ENCODE results near the gene SACM1L. TPM values are rescaled to one million over a fixed set of nuclear protein-coding genes. Genes with fewer than 3 reads are reported as not detected.

SACM1L gene
- total and polyA plus RNA-seq, 2 of the 4 experiments (the other 2 are of a cell fraction) = 19.0 to 40.9 TPM

DNA sequence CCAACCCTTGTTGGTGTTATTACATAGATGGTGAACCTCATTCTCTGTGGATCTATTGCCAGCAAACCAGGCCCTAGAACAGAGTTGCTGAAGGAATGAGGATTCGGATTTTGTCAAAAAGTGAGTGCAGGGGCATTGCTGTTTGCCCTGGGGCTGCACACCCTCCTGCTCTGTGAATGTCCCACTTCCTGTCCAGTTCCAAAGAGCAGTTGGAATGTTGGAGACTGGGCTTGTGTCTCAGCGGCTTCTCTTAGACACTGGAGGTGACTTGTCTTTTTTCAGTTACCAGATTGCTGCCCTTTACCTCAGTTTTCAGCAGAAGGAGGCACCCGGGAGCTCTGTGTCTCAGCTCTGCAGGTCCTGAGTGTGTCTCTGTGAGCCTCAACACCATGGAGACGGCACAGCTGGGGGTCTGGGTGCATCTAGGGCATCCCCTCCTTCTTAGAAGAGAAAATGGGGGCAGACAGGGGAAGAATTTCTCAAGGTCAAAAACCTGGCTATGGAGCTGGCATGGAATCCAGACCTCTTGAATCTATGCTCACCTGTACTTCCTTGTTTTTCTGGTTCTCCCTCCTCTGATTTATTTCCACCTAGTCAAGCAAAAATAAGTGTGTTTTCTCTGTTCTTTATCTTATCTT, 48.4 kb upstream of the SACM1L start:
- peaks cover 18% of the 10 kb centered on the region for H3K36me3 ChIP-seq (ENCODE audit: control insufficient read depth, insufficient read depth, low read length)
- no peak overlapping the region for H3K9ac ChIP-seq (ENCODE audit: low read depth, low read length)
- peaks cover 49% of the 10 kb centered on the region for H3K4me1 ChIP-seq (ENCODE audit: control insufficient read depth, insufficient read depth, low read length)
- H2BK5ac ChIP-seq (ENCODE audit: low read depth, low read length, poor library complexity, severe bottlenecking) = no peak overlapping the region
- no peak overlapping the region for H2BK15ac ChIP-seq (ENCODE audit: low read depth, low read length)
- peak overlapping the region; percentile 25; the same call in 1 of the 2 replicates for H3K18ac ChIP-seq (ENCODE audit: low read depth, low read length)
- no peak overlapping the region for H2AFZ ChIP-seq (replicated peaks; ENCODE audit: low read length, poor library complexity)
- no peak overlapping the region for H3K4me3 ChIP-seq (ENCODE audit: insufficient read depth, low read depth, low read length)
- H3K27ac ChIP-seq (ENCODE audit: insufficient read depth, low read length) = no peak overlapping the region
- 93% methylated on average over 2 of the region's 4 CpGs; no CpG with 5 or more reads in 1 of the 2 experiments for WGBS, 2 experiments (ENCODE audit: extremely low coverage in 2 of 2, insufficient read length in 1 of 2)
- peaks cover 40% of the 10 kb centered on the region for H4K20me1 ChIP-seq (ENCODE audit: insufficient read depth, low read length)
- no peak overlapping the region for H4K91ac ChIP-seq (ENCODE audit: insufficient read depth, low read depth, low read length)
- BruUV-seq (replicated peaks) = no TSS peak
- peak overlapping the region; percentile 26; the same call in 1 of the 2 replicates for H4K5ac ChIP-seq (ENCODE audit: low read depth, low read length)
- ATAC-seq (ENCODE audit: low read depth) = no peak
- dilution Hi-C loops (cut with HindIII; ENCODE audit: low sequenced_read_pairs, unreplicated experiment) = no loop called here
- peak overlapping the region; percentile 54; the same call in 1 of the 2 replicates for H2BK120ac ChIP-seq (ENCODE audit: low read depth, low read length)
- intact Hi-C loops (cut with micrococcal nuclease) = no loop called here
- peak overlapping the region; percentile 56; the same call in 1 of the 2 replicates for H3K14ac ChIP-seq (replicated peaks; ENCODE audit: low read depth, low read length)
- no peak overlapping the region for H2AK9ac ChIP-seq (replicated peaks; ENCODE audit: low read depth, low read length, poor library complexity)
- ChIA-PET CTCF (no interaction called here), POLR2A (ENCODE audit: unreplicated experiment) (no interaction called here)
- peak overlapping the region; percentile 73; the same call in 1 of the 2 replicates for H2AK5ac ChIP-seq (ENCODE audit: low read depth, low read length)
- peak overlapping the region; percentile 63 for H3K4ac ChIP-seq (ENCODE audit: low read depth, low read length)
- H3K9me1 ChIP-seq (ENCODE audit: insufficient read depth, low read length) = peaks cover 37% of the 10 kb centered on the region
- H4K8ac ChIP-seq (ENCODE audit: low read depth in 2 of 2, low read length in 2 of 2) = peak overlapping the region in 1 of 2 experiments; percentile 41; a peak in 1 of 4 replicates
- no peak for DNase-seq
- no peak overlapping the region for H3K56ac ChIP-seq (ENCODE audit: extremely low read depth, insufficient read depth, low read length)
- no peaks in the 10 kb centered on the region for H3K9me3 ChIP-seq (ENCODE audit: control insufficient read depth, insufficient read depth, low read length)
- H3K79me1 ChIP-seq (ENCODE audit: low read depth in 1 of 2, low read length in 2 of 2) = peaks cover 45 to 89% of the 10 kb centered on the region in 2 experiments
- in situ Hi-C loops (cut with MboI; ENCODE audit: low sequenced_read_pairs) = no loop called here
- H3K23ac ChIP-seq (ENCODE audit: low read depth, low read length) = no peak overlapping the region
- TF ChIP-seq RAD21 (IDR thresholded peaks at IDR 0.05; ENCODE audit: low read length) (no peak), BHLHE40 (IDR thresholded peaks at IDR 0.05; ENCODE audit: low read depth, low read length) (no peak), MAZ (IDR thresholded peaks at IDR 0.05; ENCODE audit: borderline replicate concordance, low read depth, low read length) (no peak), FOS (IDR thresholded peaks at IDR 0.05; ENCODE audit: low read depth, low read length) (no peak), CEBPB (IDR thresholded peaks at IDR 0.05; ENCODE audit: low read depth, low read length) (no peak), MXI1 (IDR thresholded peaks at IDR 0.05; ENCODE audit: borderline replicate concordance, low read depth, low read length) (no peak), RFX5 (IDR thresholded peaks at IDR 0.05; ENCODE audit: low read depth, low read length) (no peak), SMC3 (IDR thresholded peaks at IDR 0.05; ENCODE audit: low read depth, low read length) (no peak), NFE2L2 (IDR thresholded peaks at IDR 0.05; ENCODE audit: low read depth, low read length) (no peak)
- TF ChIP-seq, protein P1, sequence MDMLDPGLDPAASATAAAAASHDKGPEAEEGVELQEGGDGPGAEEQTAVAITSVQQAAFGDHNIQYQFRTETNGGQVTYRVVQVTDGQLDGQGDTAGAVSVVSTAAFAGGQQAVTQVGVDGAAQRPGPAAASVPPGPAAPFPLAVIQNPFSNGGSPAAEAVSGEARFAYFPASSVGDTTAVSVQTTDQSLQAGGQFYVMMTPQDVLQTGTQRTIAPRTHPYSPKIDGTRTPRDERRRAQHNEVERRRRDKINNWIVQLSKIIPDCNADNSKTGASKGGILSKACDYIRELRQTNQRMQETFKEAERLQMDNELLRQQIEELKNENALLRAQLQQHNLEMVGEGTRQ (IDR thresholded peaks at IDR 0.05; ENCODE audit: low read depth, low read length) = no peak
- TF ChIP-seq, protein P2, sequence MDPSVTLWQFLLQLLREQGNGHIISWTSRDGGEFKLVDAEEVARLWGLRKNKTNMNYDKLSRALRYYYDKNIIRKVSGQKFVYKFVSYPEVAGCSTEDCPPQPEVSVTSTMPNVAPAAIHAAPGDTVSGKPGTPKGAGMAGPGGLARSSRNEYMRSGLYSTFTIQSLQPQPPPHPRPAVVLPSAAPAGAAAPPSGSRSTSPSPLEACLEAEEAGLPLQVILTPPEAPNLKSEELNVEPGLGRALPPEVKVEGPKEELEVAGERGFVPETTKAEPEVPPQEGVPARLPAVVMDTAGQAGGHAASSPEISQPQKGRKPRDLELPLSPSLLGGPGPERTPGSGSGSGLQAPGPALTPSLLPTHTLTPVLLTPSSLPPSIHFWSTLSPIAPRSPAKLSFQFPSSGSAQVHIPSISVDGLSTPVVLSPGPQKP (IDR thresholded peaks at IDR 0.05; ENCODE audit: borderline replicate concordance, low read depth, low read length) = no peak
- no peak overlapping the region for H2BK20ac ChIP-seq (ENCODE audit: low read depth, low read length)
- H3K27me3 ChIP-seq (ENCODE audit: control insufficient read depth, insufficient read depth, low read length) = no peaks in the 10 kb centered on the region
- H3K4me2 ChIP-seq (ENCODE audit: low read depth, low read length) = no peak overlapping the region

Measured in IMR-90 (cell line).